Sigmoid colon (tissue), 7 donors: Measurements from ENCODE around the gene UBE2J1. TPM values are rescaled to one million over a fixed set of nuclear protein-coding genes. Genes with fewer than 3 reads are reported as not detected.

Source experiments
- DNase-seq: peaks from one replicate; pipeline ENCODE4 v3.0.0-alpha.2; 2019
- H3K27ac ChIP-seq, 4 donors: fragments of 200-600 bp; sonication (generic); one replicate each; pipeline ENCODE4 v1.5.1; 2016 to 2019; ENCODE audit warnings: mild to moderate bottlenecking in 1 of 4
- H3K27me3 ChIP-seq, 3 donors: fragments of 200-600 bp; sonication (generic); one replicate each; pipeline ENCODE4 v1.5.1; 2019; ENCODE audit warnings: mild to moderate bottlenecking in 1 of 3
- H3K36me3 ChIP-seq, 4 donors: fragments of 200-600 bp; sonication (generic); one replicate each; pipeline ENCODE4 v1.5.1; 2016 to 2019
- H3K4me1 ChIP-seq, 4 donors: fragments of 200-600 bp; sonication (generic); one replicate each; pipeline ENCODE4 v1.5.1; 2017 to 2019
- H3K4me3 ChIP-seq, 4 donors: fragments of 200-600 bp; sonication (generic); one replicate each; pipeline ENCODE4 v1.5.1; 2017 to 2019; ENCODE audit warnings: mild to moderate bottlenecking in 2 of 4, moderate library complexity in 1 of 4
- H3K9me3 ChIP-seq, 4 donors: fragments of 200-600 bp in 3 of 4; sonication (generic) in 3 of 4; one replicate each; pipeline versions ENCODE4 v1.5.1 to v1.6.1; 2013 to 2019
- EP300 ChIP-seq, 4 donors: sonication (generic); formaldehyde crosslinking; IDR thresholded peaks; one replicate each; pipeline ENCODE4 v1.6.1; 2017; ENCODE audit warnings: antibody characterized with exemption in 4 of 4
- POLR2A ChIP-seq, 2 donors: fragments of 450-650 bp; IDR thresholded peaks; one replicate each; pipeline ENCODE4 v1.6.1; 2016; ENCODE audit warnings: antibody characterized with exemption in 2 of 2, mild to moderate bottlenecking in 2 of 2, moderate library complexity in 2 of 2
- POLR2AphosphoS5 ChIP-seq, 4 donors: sonication (generic); formaldehyde crosslinking; IDR thresholded peaks; one replicate each; pipeline ENCODE4 v1.6.1; 2017; ENCODE audit warnings: antibody characterized with exemption in 4 of 4
- WGBS, 2 donors: extraction: QIAGEN DNeasy Blood & Tissue Kit; methylation state at CpG; one replicate each; pipeline ENCODE4 v1.1.7; 2013; 5-methylcytosine and 5-hydroxymethylcytosine counted together
- intact Hi-C: fragments of 100-400 bp; cut with DNase I; formaldehyde crosslinking; loops from one replicate; pipeline ENCODE4 v1.15.1; 2023
- polyA plus RNA-seq, 3 donors: library from polyadenylated mRNA; stranded (reverse); fragments of 200-250 nt; gene quantifications; one replicate each; pipeline ENCODE4 v1.2.3, GENCODE V29; 2013
- total RNA-seq, 4 donors: library from RNA; depleted of rRNA; stranded (reverse); fragments of >200 nt; gene quantifications; one replicate each; pipeline ENCODE4 v1.1.0, GENCODE V29; 2016
- TF ChIP-seq, protein P1 (sequence below), 4 experiments: fragments of 450-650 bp in 3 of 4; fragments of 200-600 bp in 1 of 4; IDR thresholded peaks; one replicate each; pipeline ENCODE4 v1.5.1; 2016 to 2019; ENCODE audit warnings: antibody characterized with exemption in 4 of 4, mild to moderate bottlenecking in 3 of 4, moderate library complexity in 2 of 4
- donor health status: healthy with polysubstance abuse.
- donor health status: Bipolar disorder and iron deficiency.
- donor health status: healthy.

The UBE2J1 gene
- total and polyA plus RNA-seq, 7 donors: 29.5 to 50.4 (median 34.3) TPM

DNA sequence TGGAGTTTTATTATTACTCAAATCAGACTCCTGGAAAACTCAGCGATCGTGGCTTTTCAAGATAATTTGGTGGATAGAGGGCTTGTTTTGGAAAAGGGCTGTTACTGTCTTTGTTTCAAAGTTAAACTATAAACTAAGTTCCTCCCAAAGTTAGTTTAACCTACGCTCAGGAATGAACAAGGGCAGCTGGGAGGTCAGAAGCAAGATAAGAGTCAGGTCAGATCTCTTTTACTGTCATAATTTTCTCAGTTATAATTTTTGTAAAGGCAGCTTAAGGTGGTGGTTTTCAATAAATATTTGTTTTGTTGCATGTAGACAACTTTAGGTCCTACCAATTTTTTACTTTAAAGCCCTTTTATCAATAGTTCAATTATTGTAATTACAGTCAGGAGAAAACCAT, 28.2 kb downstream of the UBE2J1 start:
- H3K4me3 ChIP-seq: no peak overlapping the region
- H3K4me1 ChIP-seq: peaks cover 0 to 10% (median 3%) of the 10 kb centered on the region in 4 donors
- H3K36me3 ChIP-seq: peaks cover 0 to 32% (median 7%) of the 10 kb centered on the region in 4 donors
- no peaks in the 10 kb centered on the region for H3K27me3 ChIP-seq
- WGBS, 2 donors: 65 to 79% methylated on average over 3 of the region's 3 CpGs
- intact Hi-C loops: no loop called here
- no peak for DNase-seq
- TF ChIP-seq, protein P1, sequence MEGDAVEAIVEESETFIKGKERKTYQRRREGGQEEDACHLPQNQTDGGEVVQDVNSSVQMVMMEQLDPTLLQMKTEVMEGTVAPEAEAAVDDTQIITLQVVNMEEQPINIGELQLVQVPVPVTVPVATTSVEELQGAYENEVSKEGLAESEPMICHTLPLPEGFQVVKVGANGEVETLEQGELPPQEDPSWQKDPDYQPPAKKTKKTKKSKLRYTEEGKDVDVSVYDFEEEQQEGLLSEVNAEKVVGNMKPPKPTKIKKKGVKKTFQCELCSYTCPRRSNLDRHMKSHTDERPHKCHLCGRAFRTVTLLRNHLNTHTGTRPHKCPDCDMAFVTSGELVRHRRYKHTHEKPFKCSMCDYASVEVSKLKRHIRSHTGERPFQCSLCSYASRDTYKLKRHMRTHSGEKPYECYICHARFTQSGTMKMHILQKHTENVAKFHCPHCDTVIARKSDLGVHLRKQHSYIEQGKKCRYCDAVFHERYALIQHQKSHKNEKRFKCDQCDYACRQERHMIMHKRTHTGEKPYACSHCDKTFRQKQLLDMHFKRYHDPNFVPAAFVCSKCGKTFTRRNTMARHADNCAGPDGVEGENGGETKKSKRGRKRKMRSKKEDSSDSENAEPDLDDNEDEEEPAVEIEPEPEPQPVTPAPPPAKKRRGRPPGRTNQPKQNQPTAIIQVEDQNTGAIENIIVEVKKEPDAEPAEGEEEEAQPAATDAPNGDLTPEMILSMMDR (IDR thresholded peaks at IDR 0.05): no peak
- TF ChIP-seq POLR2A (IDR thresholded peaks at IDR 0.05) (no peak), POLR2AphosphoS5 (IDR thresholded peaks at IDR 0.05) (no peak)
- H3K27ac ChIP-seq: peak overlapping the region in 1 of 4 donors; percentile 35
- H3K9me3 ChIP-seq: no peaks in the 10 kb centered on the region

DNA sequence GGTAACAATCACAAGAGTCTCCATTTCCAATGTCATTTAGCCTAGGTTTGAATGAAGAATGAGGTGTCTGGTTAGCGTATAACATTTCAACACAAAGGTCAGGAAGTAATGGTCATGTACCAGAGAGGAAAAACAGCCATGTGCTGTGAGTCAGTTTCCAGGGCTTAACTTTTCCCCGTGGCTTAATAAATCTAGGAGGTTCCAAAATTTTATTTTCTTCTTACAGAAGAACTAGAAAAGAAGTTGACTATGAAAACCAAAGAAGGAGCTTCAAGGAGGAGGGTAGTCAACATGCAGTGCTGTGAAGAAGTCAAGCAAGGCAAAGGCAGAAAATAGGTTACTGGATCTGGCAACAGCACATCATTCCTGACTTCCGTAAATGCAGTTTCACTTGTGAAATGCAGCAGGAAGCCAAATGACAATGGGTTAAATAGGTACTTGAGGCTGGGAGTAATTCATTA, 29.0 kb downstream of the UBE2J1 start:
- Histone ChIP-seq H3K27ac (peak overlapping the region in 1 of 4 donors; percentile 35), H3K36me3 (peaks cover 0 to 25% (median 5%) of the 10 kb centered on the region in 4 donors), H3K27me3 (no peaks in the 10 kb centered on the region), H3K4me3 (no peak overlapping the region), H3K4me1 (peaks cover 0 to 10% (median 3%) of the 10 kb centered on the region in 4 donors), H3K9me3 (no peaks in the 10 kb centered on the region)
- intact Hi-C loops: no loop called here
- DNase-seq: no peak
- WGBS, 2 donors: 79 to 91% methylated on average over 3 of the region's 3 CpGs
- TF ChIP-seq POLR2AphosphoS5 (IDR thresholded peaks at IDR 0.05) (no peak), EP300 (IDR thresholded peaks at IDR 0.05) (no peak), POLR2A (IDR thresholded peaks at IDR 0.05) (no peak)
- TF ChIP-seq, protein P1 (IDR thresholded peaks at IDR 0.05): no peak

DNA sequence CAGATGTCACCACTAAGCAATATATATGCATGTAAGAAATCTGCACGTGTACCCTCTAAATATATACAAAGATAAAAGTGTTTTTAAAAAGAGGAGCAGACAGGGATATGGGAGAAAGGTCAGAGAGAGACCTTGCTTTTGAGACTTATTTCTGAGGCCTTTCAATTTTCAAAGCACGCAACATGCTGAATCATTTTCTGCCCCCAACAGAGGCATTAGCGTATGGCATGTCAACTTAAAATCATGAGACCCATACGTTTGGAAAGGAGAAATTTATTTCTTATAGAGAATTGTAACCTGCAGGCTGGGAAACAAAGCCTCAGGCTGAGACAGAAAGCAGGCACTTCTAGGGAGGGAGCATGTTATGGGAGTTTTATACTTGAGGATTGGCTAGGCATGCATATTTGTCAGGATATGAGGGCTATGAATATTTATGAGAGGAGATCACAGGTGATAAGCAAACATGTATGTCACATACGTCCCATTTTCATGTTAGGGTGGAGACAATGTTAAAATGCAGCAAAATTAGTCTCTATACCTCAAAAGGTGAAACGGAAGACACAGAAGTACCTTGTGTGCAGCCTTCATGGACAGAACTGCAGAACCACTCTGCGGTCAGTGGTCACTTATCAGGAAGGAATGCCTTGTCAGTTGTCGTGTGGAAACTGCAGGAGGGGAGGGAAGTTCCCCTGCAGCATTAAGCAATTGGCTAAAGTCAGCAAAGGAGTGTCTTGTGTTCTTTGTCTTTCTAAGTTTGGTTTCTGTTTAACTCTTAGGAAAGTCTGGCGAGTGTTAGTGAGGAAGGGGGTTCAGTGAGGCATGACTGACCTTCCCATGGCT, 31.2 kb downstream of the UBE2J1 start:
- TF ChIP-seq EP300 (IDR thresholded peaks at IDR 0.05) (no peak), POLR2AphosphoS5 (IDR thresholded peaks at IDR 0.05) (no peak), POLR2A (IDR thresholded peaks at IDR 0.05) (no peak)
- TF ChIP-seq, protein P1 (IDR thresholded peaks at IDR 0.05): no peak
- no peak overlapping the region for H3K27ac ChIP-seq
- H3K4me3 ChIP-seq: no peak overlapping the region
- H3K27me3 ChIP-seq: no peaks in the 10 kb centered on the region
- intact Hi-C loops: no loop called here
- no peaks in the 10 kb centered on the region for H3K9me3 ChIP-seq
- peaks cover 0 to 3% (median 0%) of the 10 kb centered on the region in 4 donors for H3K36me3 ChIP-seq
- no peak for DNase-seq
- peaks cover 0 to 10% (median 3%) of the 10 kb centered on the region in 4 donors for H3K4me1 ChIP-seq
- 74% methylated on average over 9 of the region's 9 CpGs for WGBS, 2 donors

DNA sequence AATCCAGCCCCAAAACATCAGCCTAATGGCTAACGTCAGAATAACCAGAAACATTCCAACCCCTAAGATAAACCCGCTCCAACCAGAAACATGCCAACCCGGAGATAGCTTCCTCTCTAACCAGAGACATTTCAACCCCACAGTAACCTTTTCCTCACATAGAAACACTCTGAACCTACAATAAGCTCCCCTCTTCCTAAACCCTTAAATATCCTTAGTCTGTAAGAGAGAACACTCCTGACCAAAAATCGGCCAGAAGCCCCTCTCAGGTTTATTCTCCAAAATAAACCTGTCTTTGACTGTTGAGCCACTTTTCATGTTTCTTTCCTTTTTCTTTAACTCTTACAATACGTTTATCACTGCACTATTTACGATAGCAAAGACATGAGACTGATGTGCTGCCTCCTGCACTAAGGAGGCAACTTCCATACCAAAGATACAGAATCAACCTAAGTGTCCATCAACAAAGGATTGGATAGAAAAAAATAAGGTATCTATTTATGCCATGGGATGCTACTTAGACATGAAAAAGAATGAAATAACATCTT, 32.4 kb downstream of the UBE2J1 start:
- Histone ChIP-seq H3K27ac (no peak overlapping the region), H3K4me3 (no peak overlapping the region), H3K27me3 (no peaks in the 10 kb centered on the region), H3K4me1 (peaks cover 0 to 10% (median 3%) of the 10 kb centered on the region in 4 donors), H3K36me3 (no peaks in the 10 kb centered on the region), H3K9me3 (no peaks in the 10 kb centered on the region)
- DNase-seq: no peak
- no peak for TF ChIP-seq EP300 (IDR thresholded peaks at IDR 0.05)
- intact Hi-C loops: no loop called here
- 95 to 96% methylated on average over 6 of the region's 6 CpGs for WGBS, 2 donors

DNA sequence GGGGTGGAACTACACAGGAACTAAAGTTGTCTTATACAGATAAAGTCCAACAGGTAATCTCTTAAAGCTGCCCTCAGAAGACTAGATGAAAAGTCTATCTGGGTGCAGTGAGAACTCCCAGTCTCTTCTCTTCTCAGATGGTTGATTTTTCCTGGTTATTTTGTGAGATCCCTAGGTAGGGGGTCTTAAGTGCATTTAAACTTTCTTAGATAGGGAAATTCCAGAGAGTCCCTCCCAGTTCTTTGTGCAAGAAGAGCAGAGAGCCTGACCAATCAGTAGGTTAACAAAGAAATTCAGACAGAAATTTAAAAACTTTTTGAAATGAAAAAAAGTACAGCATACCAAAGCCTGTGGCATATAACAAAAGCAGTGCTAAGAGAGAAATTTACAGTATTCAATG, 35.5 kb downstream of the UBE2J1 start:
- no peak overlapping the region for H3K4me3 ChIP-seq
- intact Hi-C loops: no loop called here
- H3K36me3 ChIP-seq: no peaks in the 10 kb centered on the region
- no peaks in the 10 kb centered on the region for H3K9me3 ChIP-seq
- TF ChIP-seq, protein P1 (IDR thresholded peaks at IDR 0.05): no peak
- TF ChIP-seq POLR2AphosphoS5 (IDR thresholded peaks at IDR 0.05) (no peak), POLR2A (IDR thresholded peaks at IDR 0.05) (no peak), EP300 (IDR thresholded peaks at IDR 0.05) (no peak)
- H3K27me3 ChIP-seq: no peaks in the 10 kb centered on the region
- no peak for DNase-seq
- H3K27ac ChIP-seq: no peak overlapping the region
- H3K4me1 ChIP-seq: peaks cover 0 to 14% (median 14%) of the 10 kb centered on the region in 4 donors
